Spleen (tissue), 7 donors: ENCODE measurements around the gene MYL10.

Source experiments
- POLR2AphosphoS5 ChIP-seq, 3 donors: sonication (generic); formaldehyde crosslinking; IDR thresholded peaks; one replicate each; pipeline ENCODE4 v1.5.1; 2017; ENCODE audit warnings: antibody characterized with exemption in 3 of 3
- TF ChIP-seq, protein P1 (sequence below), 11 experiments: fragments of 200-600 bp in 7 of 11; fragments of 450-650 bp in 4 of 11; sonication (generic) in 4 of 11; IDR thresholded peaks in 8 of 11; conservative IDR thresholded peaks in 3 of 11; 1 replicate in 7 of 11; 2 replicates in 4 of 11; pipeline versions ENCODE4 v1.4.0 to v1.8.0; 2016 to 2021; ENCODE audit warnings: antibody characterized with exemption in 11 of 11, inconsistent platforms in 4 of 11, mild to moderate bottlenecking in 1 of 11
- donor health status: DM: no; HTN: no; CAD: no; lungs with moderate emphysema.
- donor health status: DM: no; HTN: no; CAD: no.
- donor health status: DM: no; HTN: no; CAD: no.

DNA sequence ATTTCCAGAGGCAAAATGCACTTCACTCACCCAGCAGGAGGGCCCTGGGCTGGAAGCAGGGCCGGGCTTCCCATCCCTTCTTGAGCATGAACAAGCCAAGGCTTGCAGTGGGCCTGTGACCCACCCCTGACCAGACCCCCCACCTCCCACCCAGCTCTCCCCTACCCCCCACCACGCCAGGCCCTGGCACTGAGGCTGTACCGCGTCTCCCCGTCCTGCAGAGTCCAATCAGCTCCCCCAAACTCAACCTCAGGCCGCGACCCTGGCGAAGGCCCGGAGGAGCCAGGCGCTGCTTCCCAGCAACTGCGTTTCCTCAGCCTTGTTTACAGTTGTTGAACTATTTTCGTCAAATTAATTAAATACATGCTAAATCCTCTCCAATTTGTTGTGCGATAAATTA lies 16.9 kb upstream of the MYL10 start:
- TF ChIP-seq, protein P1, sequence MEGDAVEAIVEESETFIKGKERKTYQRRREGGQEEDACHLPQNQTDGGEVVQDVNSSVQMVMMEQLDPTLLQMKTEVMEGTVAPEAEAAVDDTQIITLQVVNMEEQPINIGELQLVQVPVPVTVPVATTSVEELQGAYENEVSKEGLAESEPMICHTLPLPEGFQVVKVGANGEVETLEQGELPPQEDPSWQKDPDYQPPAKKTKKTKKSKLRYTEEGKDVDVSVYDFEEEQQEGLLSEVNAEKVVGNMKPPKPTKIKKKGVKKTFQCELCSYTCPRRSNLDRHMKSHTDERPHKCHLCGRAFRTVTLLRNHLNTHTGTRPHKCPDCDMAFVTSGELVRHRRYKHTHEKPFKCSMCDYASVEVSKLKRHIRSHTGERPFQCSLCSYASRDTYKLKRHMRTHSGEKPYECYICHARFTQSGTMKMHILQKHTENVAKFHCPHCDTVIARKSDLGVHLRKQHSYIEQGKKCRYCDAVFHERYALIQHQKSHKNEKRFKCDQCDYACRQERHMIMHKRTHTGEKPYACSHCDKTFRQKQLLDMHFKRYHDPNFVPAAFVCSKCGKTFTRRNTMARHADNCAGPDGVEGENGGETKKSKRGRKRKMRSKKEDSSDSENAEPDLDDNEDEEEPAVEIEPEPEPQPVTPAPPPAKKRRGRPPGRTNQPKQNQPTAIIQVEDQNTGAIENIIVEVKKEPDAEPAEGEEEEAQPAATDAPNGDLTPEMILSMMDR (IDR thresholded peaks at IDR 0.05 in 8 of 11, conservative IDR thresholded peaks at IDR 0.05 in 3 of 11), result no peak
- no peak for TF ChIP-seq POLR2AphosphoS5 (IDR thresholded peaks at IDR 0.05)
